Right lobe of liver (tissue), 6 donors: ENCODE data around the gene UMPS. TPM values are rescaled to one million over a fixed set of nuclear protein-coding genes. Genes with fewer than 3 reads are reported as not detected.
A peak's percentile ranks its signal among the peaks of the same experiment; 100 is the strongest.

Experiments used
- ATAC-seq, 4 donors: fragments of 200-7000 bp; cut with Tn5 transposase; one replicate each; pipeline ENCODE4 v1.9.1; 2020; ENCODE audit warnings: mild to moderate bottlenecking in 4 of 4, moderate library complexity in 4 of 4
- DNase-seq, 3 donors: peaks; one replicate each; pipeline ENCODE4 v3.0.0-alpha.2; 2020
- H3K27ac ChIP-seq, 3 donors: fragments of 200-600 bp; one replicate each; pipeline ENCODE4 v1.8.0; 2022
- H3K27me3 ChIP-seq, 2 donors: fragments of 200-600 bp; one replicate each; pipeline ENCODE4 v1.8.0; 2022
- H3K36me3 ChIP-seq, 4 donors: fragments of 200-600 bp; sonication (generic) in 1 of 4; one replicate each; pipeline versions ENCODE4 v1.5.1 to v1.8.0; 2017 to 2022; ENCODE audit warnings: control low read depth in 1 of 4
- H3K4me1 ChIP-seq, 4 donors: fragments of 200-600 bp; sonication (generic) in 1 of 4; one replicate each; pipeline versions ENCODE4 v1.5.1 to v1.8.0; 2017 to 2022; ENCODE audit warnings: control low read depth in 1 of 4
- H3K4me3 ChIP-seq, 3 donors: fragments of 200-600 bp; one replicate each; pipeline ENCODE4 v1.8.0; 2022
- H3K9me3 ChIP-seq, 4 donors: fragments of 200-600 bp; sonication (generic) in 1 of 4; one replicate each; pipeline versions ENCODE4 v1.5.1 to v1.8.0; 2017 to 2022; ENCODE audit warnings: control low read depth in 1 of 4
- CTCF ChIP-seq, 4 donors: fragments of 200-600 bp in 3 of 4; fragments of 450-650 bp in 1 of 4; IDR thresholded peaks; one replicate each; pipeline versions ENCODE4 v1.5.1 to v1.8.0; 2016 to 2022; ENCODE audit warnings: antibody characterized with exemption in 4 of 4, mild to moderate bottlenecking in 2 of 4
- POLR2A ChIP-seq: fragments of 450-650 bp; IDR thresholded peaks from one replicate; pipeline ENCODE4 v1.6.1; 2017; ENCODE audit warnings: antibody characterized with exemption, mild to moderate bottlenecking
- WGBS: methylation state at CpG from one replicate; pipeline ENCODE4 v1.1.6; 2018; ENCODE audit warnings: low coverage, low lambda C conversion rate; ENCODE audit not compliant: insufficient coverage; ENCODE audit errors: missing lambda C conversion rate; 5-methylcytosine and 5-hydroxymethylcytosine counted together
- intact Hi-C, 2 donors: fragments of 100-400 bp; cut with DNase I; formaldehyde crosslinking; loops; one replicate each; pipeline versions ENCODE4 v1.11.2 to v1.14.1; 2022
- total RNA-seq, 6 experiments: library from RNA; depleted of rRNA in 2 of 6; stranded (reverse); fragments of >200 nt in 2 of 6; fragmentation: NEBNext Ultra II Directional in 3 of 6; extraction: Animal tissue kit (Norgen Biotek cat#: 25700) in 3 of 6; gene quantifications; one replicate each; pipeline versions ENCODE4 v1.1.0 to v1.2.4, GENCODE V29; 2016 to 2023
- donor health status: DM: no; HTN: yes; CAD: no.
- donor health status: DM: no; HTN: no; CAD: no.
- donor health status: DM: no; HTN: no; CAD: no.
- donor health status: DM: no; HTN: yes; CAD: no.
- donor health status: DM: no; HTN: yes; CAD: no.

The UMPS gene
- total RNA-seq, 6 experiments from 2014 or later: 17.5 to 29.9 (median 25.5) TPM

- Histone ChIP-seq H3K27ac (peak overlapping the region; percentile 92 to 97 (median 94)), H3K9me3 (no peaks in the 10 kb centered on the region), H3K4me3 (no peak overlapping the region), H3K4me1 (peaks cover 0 to 23% (median 6%) of the 10 kb centered on the region in 4 donors), H3K27me3 (no peaks in the 10 kb centered on the region), H3K36me3 (no peaks in the 10 kb centered on the region)
- TF ChIP-seq POLR2A: no peak
- TF ChIP-seq CTCF (IDR thresholded peaks at IDR 0.05): no peak
- intact Hi-C loops: no loop called here
- WGBS: 87% methylated on average over 11 of the region's 12 CpGs
- no peak for ATAC-seq
- no peak for DNase-seq
Observed at GRCh38 chr3:124698030-124698770, 32.1 kb upstream of the UMPS start.

GRCh38 chr3:124699051-124699450 lies 31.2 kb upstream of the UMPS start:
- Histone ChIP-seq H3K36me3 (no peaks in the 10 kb centered on the region), H3K27me3 (no peaks in the 10 kb centered on the region), H3K4me3 (peak overlapping the region; percentile 6 to 14 (median 7)), H3K4me1 (peaks cover 0 to 23% (median 6%) of the 10 kb centered on the region in 4 donors), H3K9me3 (no peaks in the 10 kb centered on the region), H3K27ac (peak overlapping the region; percentile 92 to 97 (median 94))
- no peak for DNase-seq
- no peak for TF ChIP-seq POLR2A
- peak; percentile 25 to 44 (median 30) for ATAC-seq
- intact Hi-C loops: no loop called here
- WGBS: 26% methylated on average over 1 of the region's 1 CpG

GRCh38 chr3:124699686-124700396 lies 30.4 kb upstream of the UMPS start:
- Histone ChIP-seq H3K27me3 (no peaks in the 10 kb centered on the region), H3K4me1 (peaks cover 0 to 23% (median 6%) of the 10 kb centered on the region in 4 donors), H3K27ac (peak overlapping the region; percentile 92 to 97 (median 94)), H3K4me3 (peak overlapping the region; percentile 29 to 52 (median 50)), H3K36me3 (no peaks in the 10 kb centered on the region), H3K9me3 (no peaks in the 10 kb centered on the region)
- DNase-seq: peak; percentile 70 to 94 (median 86)
- intact Hi-C loops: no loop called here
- peak; percentile 68 to 84 (median 75) for ATAC-seq
- WGBS: 21% methylated on average over 6 of the region's 12 CpGs
- no peak for TF ChIP-seq CTCF (IDR thresholded peaks at IDR 0.05)
- peak; percentile 63 for TF ChIP-seq POLR2A

- Histone ChIP-seq H3K36me3 (no peaks in the 10 kb centered on the region), H3K4me3 (peak overlapping the region; percentile 29 to 52 (median 50)), H3K27me3 (no peaks in the 10 kb centered on the region), H3K9me3 (no peaks in the 10 kb centered on the region), H3K27ac (peak overlapping the region; percentile 92 to 97 (median 94)), H3K4me1 (peaks cover 0 to 23% (median 6%) of the 10 kb centered on the region in 4 donors)
- ATAC-seq (peak; percentile 80 to 91 (median 84)), DNase-seq (peak; percentile 84 to 95 (median 92))
- WGBS: 65% methylated on average over 9 of the region's 15 CpGs
- no peak for TF ChIP-seq CTCF (IDR thresholded peaks at IDR 0.05)
- peak; percentile 85 for TF ChIP-seq POLR2A
- intact Hi-C loops: no loop called here
Observed at GRCh38 chr3:124700880-124701684, 29.2 kb upstream of the UMPS start.
